ENCODE results near the gene ANO8.
"Not testable (repeated sequence)": the region's sequence is repeated elsewhere in the genome, so short reads cannot be mapped to it uniquely, and the experiment has no call there.

Gene ANO8

GRCh38 chr19:17334414-17335409 lies at the start of gene ANO8:
Gene ANO8 (minus strand): TSS chr19:17334855. CDS start chr19:17334670, 185 bp downstream.
- peak; percentile 88 to 91 for DNase-seq (ENCODE audit: low read depth in 2 of 2, low spot score in 1 of 2)

- DNase-seq (ENCODE audit: low read depth in 2 of 2, low spot score in 1 of 2) = no peak
Measured at GRCh38 chr19:17380426-17381138, 45.9 kb upstream of the ANO8 start.

GRCh38 chr19:17379221-17379631 lies 44.6 kb upstream of the ANO8 start:
- no peak for DNase-seq (ENCODE audit: low read depth in 2 of 2, low spot score in 1 of 2)

GRCh38 chr19:17378271-17378670 lies 43.6 kb upstream of the ANO8 start:
- DNase-seq (ENCODE audit: low read depth in 2 of 2, low spot score in 1 of 2) = no peak

GRCh38 chr19:17376935-17377600 lies 42.4 kb upstream of the ANO8 start, which contains the start of gene PLVAP:
Gene PLVAP (minus strand): TSS chr19:17377342. CDS start chr19:17377288, 54 bp downstream.
- DNase-seq (ENCODE audit: low read depth in 2 of 2, low spot score in 1 of 2) = no peak

GRCh38 chr19:17370026-17370587 lies 35.5 kb upstream of the ANO8 start:
- no peak for DNase-seq (ENCODE audit: low read depth in 2 of 2, low spot score in 1 of 2)

GRCh38 chr19:17365361-17365760 lies 30.7 kb upstream of the ANO8 start:
- DNase-seq (ENCODE audit: low read depth in 2 of 2, low spot score in 1 of 2) = no peak

GRCh38 chr19:17363852-17364605 lies 29.4 kb upstream of the ANO8 start:
- not testable (repeated sequence) for DNase-seq (ENCODE audit: low read depth in 2 of 2, low spot score in 1 of 2)

GRCh38 chr19:17359905-17360800 lies 25.5 kb upstream of the ANO8 start:
- no peak for DNase-seq (ENCODE audit: low read depth in 2 of 2, low spot score in 1 of 2)

- no peak for DNase-seq (ENCODE audit: low read depth in 2 of 2, low spot score in 1 of 2)
Measured at GRCh38 chr19:17358395-17358794, 23.7 kb upstream of the ANO8 start.

- DNase-seq (ENCODE audit: low read depth in 2 of 2, low spot score in 1 of 2) = no peak
Measured at GRCh38 chr19:17357724-17358123, 23.1 kb upstream of the ANO8 start.

- no peak for DNase-seq (ENCODE audit: low read depth in 2 of 2, low spot score in 1 of 2)
Measured at GRCh38 chr19:17357078-17357666, 22.5 kb upstream of the ANO8 start.

GRCh38 chr19:17353386-17353785 lies 18.7 kb upstream of the ANO8 start:
- DNase-seq (ENCODE audit: low read depth in 2 of 2, low spot score in 1 of 2) = no peak

GRCh38 chr19:17352608-17353280 lies 18.1 kb upstream of the ANO8 start:
- DNase-seq (ENCODE audit: low read depth in 2 of 2, low spot score in 1 of 2) = no peak

GRCh38 chr19:17351815-17352435 lies 17.3 kb upstream of the ANO8 start:
- DNase-seq (ENCODE audit: low read depth in 2 of 2, low spot score in 1 of 2) = no peak

- DNase-seq (ENCODE audit: low read depth in 2 of 2, low spot score in 1 of 2) = no peak
Measured at GRCh38 chr19:17348700-17349099, 14.0 kb upstream of the ANO8 start.

- no peak for DNase-seq (ENCODE audit: low read depth in 2 of 2, low spot score in 1 of 2)
Measured at GRCh38 chr19:17347877-17348276, 13.2 kb upstream of the ANO8 start.

- DNase-seq (ENCODE audit: low read depth in 2 of 2, low spot score in 1 of 2) = no peak
Measured at GRCh38 chr19:17347361-17347760, 12.7 kb upstream of the ANO8 start.

Measured in stimulated activated CD8-positive, alpha-beta memory T cell treated with anti-CD3 and anti-CD28 coated beads, Interleukin-4, amount 100 ng/mL, for 1 hour (primary cell).